ENCODE results near the gene DCAF4L1. TPM values are rescaled to one million over a fixed set of nuclear protein-coding genes. Genes with fewer than 3 reads are reported as not detected.

DCAF4L1 gene
- polyA plus RNA-seq, 2 of the 4 experiments (the other 2 are of a cell fraction) = 0.12 to 0.14 TPM

- no peak for TF ChIP-seq FOSL2 (IDR thresholded peaks at IDR 0.05)
- TF ChIP-seq FOSL2 (CRISPR knock-in tag; IDR thresholded peaks at IDR 0.05) = no peak
- no peak for TF ChIP-seq TP53 (CRISPR knock-in tag; IDR thresholded peaks at IDR 0.05)
- TF ChIP-seq, protein P1, sequence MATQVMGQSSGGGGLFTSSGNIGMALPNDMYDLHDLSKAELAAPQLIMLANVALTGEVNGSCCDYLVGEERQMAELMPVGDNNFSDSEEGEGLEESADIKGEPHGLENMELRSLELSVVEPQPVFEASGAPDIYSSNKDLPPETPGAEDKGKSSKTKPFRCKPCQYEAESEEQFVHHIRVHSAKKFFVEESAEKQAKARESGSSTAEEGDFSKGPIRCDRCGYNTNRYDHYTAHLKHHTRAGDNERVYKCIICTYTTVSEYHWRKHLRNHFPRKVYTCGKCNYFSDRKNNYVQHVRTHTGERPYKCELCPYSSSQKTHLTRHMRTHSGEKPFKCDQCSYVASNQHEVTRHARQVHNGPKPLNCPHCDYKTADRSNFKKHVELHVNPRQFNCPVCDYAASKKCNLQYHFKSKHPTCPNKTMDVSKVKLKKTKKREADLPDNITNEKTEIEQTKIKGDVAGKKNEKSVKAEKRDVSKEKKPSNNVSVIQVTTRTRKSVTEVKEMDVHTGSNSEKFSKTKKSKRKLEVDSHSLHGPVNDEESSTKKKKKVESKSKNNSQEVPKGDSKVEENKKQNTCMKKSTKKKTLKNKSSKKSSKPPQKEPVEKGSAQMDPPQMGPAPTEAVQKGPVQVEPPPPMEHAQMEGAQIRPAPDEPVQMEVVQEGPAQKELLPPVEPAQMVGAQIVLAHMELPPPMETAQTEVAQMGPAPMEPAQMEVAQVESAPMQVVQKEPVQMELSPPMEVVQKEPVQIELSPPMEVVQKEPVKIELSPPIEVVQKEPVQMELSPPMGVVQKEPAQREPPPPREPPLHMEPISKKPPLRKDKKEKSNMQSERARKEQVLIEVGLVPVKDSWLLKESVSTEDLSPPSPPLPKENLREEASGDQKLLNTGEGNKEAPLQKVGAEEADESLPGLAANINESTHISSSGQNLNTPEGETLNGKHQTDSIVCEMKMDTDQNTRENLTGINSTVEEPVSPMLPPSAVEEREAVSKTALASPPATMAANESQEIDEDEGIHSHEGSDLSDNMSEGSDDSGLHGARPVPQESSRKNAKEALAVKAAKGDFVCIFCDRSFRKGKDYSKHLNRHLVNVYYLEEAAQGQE (IDR thresholded peaks at IDR 0.05) = no peak
- TF ChIP-seq, protein P2, sequence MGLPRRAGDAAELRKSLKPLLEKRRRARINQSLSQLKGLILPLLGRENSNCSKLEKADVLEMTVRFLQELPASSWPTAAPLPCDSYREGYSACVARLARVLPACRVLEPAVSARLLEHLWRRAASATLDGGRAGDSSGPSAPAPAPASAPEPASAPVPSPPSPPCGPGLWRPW (IDR thresholded peaks at IDR 0.05) = no peak
- no peak for TF ChIP-seq SREBF2 (IDR thresholded peaks at IDR 0.05)
Observed at GRCh38 chr4:42015438-42015837, 33.9 kb downstream of the DCAF4L1 start (continued).

- ChIA-PET CTCF (no interaction called here), POLR2A (no interaction called here)
- no peak for ATAC-seq
- FAIRE-seq = no peak
- DNase-seq (ENCODE audit: low read depth in 1 of 2, low spot score in 1 of 2) = no peak
- H3K4me1 ChIP-seq = no peaks in the 10 kb centered on the region
- H3K4me3 ChIP-seq = no peak overlapping the region
- H3K27ac ChIP-seq = no peak overlapping the region
- H3K4me2 ChIP-seq = no peak overlapping the region
- WGBS (ENCODE audit: missing lambda C conversion rate) = 95% methylated on average over 2 of the region's 2 CpGs
- H3K9me3 ChIP-seq = no peaks in the 10 kb centered on the region
- TF ChIP-seq CBX2 (IDR thresholded peaks at IDR 0.05; ENCODE audit: borderline replicate concordance, low read depth) (no peak), EP300 (IDR thresholded peaks at IDR 0.05) (no peak), HDAC2 (IDR thresholded peaks at IDR 0.05) (no peak), FOXS1 (CRISPR knock-in tag; IDR thresholded peaks at IDR 0.05) (no peak), KDM1A (IDR thresholded peaks at IDR 0.05; ENCODE audit: low read depth) (no peak), POLR2AphosphoS2 (conservative IDR thresholded peaks at IDR 0.05; ENCODE audit: low read length) (no peak), HOXB13 (CRISPR knock-in tag; IDR thresholded peaks at IDR 0.05; ENCODE audit: low read depth) (no peak), ELK1 (IDR thresholded peaks at IDR 0.05; ENCODE audit: low read depth, low read length) (no peak), RAD21 (conservative IDR thresholded peaks at IDR 0.05 in 1 of 2, IDR thresholded peaks at IDR 0.05 in 1 of 2) (no peak), HOXB5 (CRISPR knock-in tag; IDR thresholded peaks at IDR 0.05) (no peak), POLR2A (IDR thresholded peaks at IDR 0.05; ENCODE audit: low read length) (no peak), TFCP2L1 (CRISPR knock-in tag; IDR thresholded peaks at IDR 0.05) (no peak), SREBF2 (IDR thresholded peaks at IDR 0.05) (no peak)
Observed at GRCh38 chr4:42018451-42018850, 36.9 kb downstream of the DCAF4L1 start.

Other genes with a start within 250 kb of the DCAF4L1 start
- not detected in 2 replicates for gene PHOX2B, start 233.0 kb upstream of the DCAF4L1 start, polyA plus RNA-seq (2011; rRNA removed)
- not detected in 3 replicates for gene PHOX2B, start 233.0 kb upstream of the DCAF4L1 start, polyA plus RNA-seq (2017; fragmentation: RNase III; extraction: RNeasy Plus Mini Kit Qiagen cat#74134 plus additional on column Dnase treatment)
- gene TMEM33, start 46.3 kb upstream of the DCAF4L1 start, polyA plus RNA-seq (2011; rRNA removed) = 73.4 and 88.4 TPM in 2 replicates
- gene TMEM33, start 46.3 kb upstream of the DCAF4L1 start, polyA plus RNA-seq (2017; fragmentation: RNase III; extraction: RNeasy Plus Mini Kit Qiagen cat#74134 plus additional on column Dnase treatment) = 29.0 to 32.7 TPM (median 29.1 TPM) in 3 replicates
- 41.9 and 57.6 TPM in 2 replicates for gene SLC30A9, start 8.8 kb downstream of the DCAF4L1 start, polyA plus RNA-seq (2011; rRNA removed)
- 27.3 to 28.8 TPM (median 28.7 TPM) in 3 replicates for gene SLC30A9, start 8.8 kb downstream of the DCAF4L1 start, polyA plus RNA-seq (2017; fragmentation: RNase III; extraction: RNeasy Plus Mini Kit Qiagen cat#74134 plus additional on column Dnase treatment)
- not detected in 2 replicates for gene BEND4, start 170.9 kb downstream of the DCAF4L1 start, polyA plus RNA-seq (2011; rRNA removed)
- gene BEND4, start 170.9 kb downstream of the DCAF4L1 start, polyA plus RNA-seq (2017; fragmentation: RNase III; extraction: RNeasy Plus Mini Kit Qiagen cat#74134 plus additional on column Dnase treatment) = not detected in 3 replicates

All from A549 (cell line).